H1 (cell line): Measurements from ENCODE around the gene PKD2L2. TPM values are rescaled to one million over a fixed set of nuclear protein-coding genes. Genes with fewer than 3 reads are reported as not detected.

Source experiments
- BACH1 ChIP-seq: IDR thresholded peaks from 2 replicates; pipeline ENCODE4 v1.6.1; 2012; ENCODE audit warnings: low read length, improper control_type of control experiment
- E2F6 ChIP-seq: IDR thresholded peaks from 2 replicates; pipeline ENCODE4 v1.6.1; 2012; ENCODE audit warnings: inconsistent platforms
- RNF2 ChIP-seq: fragments of 200-900, 300-1000 bp; sonication (generic); IDR thresholded peaks from 2 replicates; pipeline ENCODE4 v1.7.1; 2016; ENCODE audit warnings: borderline replicate concordance, low read depth, mild to moderate bottlenecking, antibody characterized with exemption, low read length; ENCODE audit not compliant: poor library complexity, severe bottlenecking; ENCODE audit errors: missing control alignments
- polyA plus RNA-seq, 7 experiments: library from polyadenylated mRNA; depleted of rRNA in 3 of 7; stranded (reverse) in 5 of 7; unstranded in 2 of 7; fragments of >200 nt in 5 of 7; fragments of 200-250 nt in 2 of 7; gene quantifications; 1 replicate in 5 of 7; 2 replicates in 1 of 7; 4 replicates in 1 of 7; pipeline versions ENCODE4 v1.2.1 to v1.2.3, GENCODE V29; 2011 to 2013; ENCODE audit warnings: missing spikeins in 2 of 7, mixed read lengths in 2 of 7
- total RNA-seq: library from RNA; stranded (reverse); fragmentation: NEBNext Ultra II Directional; extraction: Animal tissue kit (Norgen Biotek cat#: 25700); gene quantifications from 2 replicates; pipeline ENCODE4 v1.2.1, GENCODE V29; 2021
- TF ChIP-seq, protein P1 (sequence below), 3 experiments: IDR thresholded peaks; 1 replicate in 2 of 3; 2 replicates in 1 of 3; pipeline versions ENCODE4 v1.5.1 to v1.6.1; 2011; ENCODE audit warnings: low read length in 3 of 3, mild to moderate bottlenecking in 3 of 3, inconsistent platforms in 2 of 3, low read depth in 1 of 3, moderate library complexity in 1 of 3; ENCODE audit not compliant: insufficient read depth in 1 of 3; ENCODE audit errors: control extremely low read depth in 1 of 3
- TF ChIP-seq, protein P2 (sequence below): IDR thresholded peaks from 2 replicates; pipeline ENCODE4 v1.6.1; 2011; ENCODE audit warnings: low read length, improper control_type of control experiment

The PKD2L2 gene
- total and polyA plus RNA-seq, 2 of the 8 experiments (the other 6 are each of a cell fraction or from before 2014, with no cell fraction given): not detected

GRCh38 chr5:137937994-137938750, 48.9 kb downstream of the PKD2L2 start (continued):
- TF ChIP-seq, protein P1, sequence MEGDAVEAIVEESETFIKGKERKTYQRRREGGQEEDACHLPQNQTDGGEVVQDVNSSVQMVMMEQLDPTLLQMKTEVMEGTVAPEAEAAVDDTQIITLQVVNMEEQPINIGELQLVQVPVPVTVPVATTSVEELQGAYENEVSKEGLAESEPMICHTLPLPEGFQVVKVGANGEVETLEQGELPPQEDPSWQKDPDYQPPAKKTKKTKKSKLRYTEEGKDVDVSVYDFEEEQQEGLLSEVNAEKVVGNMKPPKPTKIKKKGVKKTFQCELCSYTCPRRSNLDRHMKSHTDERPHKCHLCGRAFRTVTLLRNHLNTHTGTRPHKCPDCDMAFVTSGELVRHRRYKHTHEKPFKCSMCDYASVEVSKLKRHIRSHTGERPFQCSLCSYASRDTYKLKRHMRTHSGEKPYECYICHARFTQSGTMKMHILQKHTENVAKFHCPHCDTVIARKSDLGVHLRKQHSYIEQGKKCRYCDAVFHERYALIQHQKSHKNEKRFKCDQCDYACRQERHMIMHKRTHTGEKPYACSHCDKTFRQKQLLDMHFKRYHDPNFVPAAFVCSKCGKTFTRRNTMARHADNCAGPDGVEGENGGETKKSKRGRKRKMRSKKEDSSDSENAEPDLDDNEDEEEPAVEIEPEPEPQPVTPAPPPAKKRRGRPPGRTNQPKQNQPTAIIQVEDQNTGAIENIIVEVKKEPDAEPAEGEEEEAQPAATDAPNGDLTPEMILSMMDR (IDR thresholded peaks at IDR 0.05; ENCODE audit: control extremely low read depth in 1 of 3, insufficient read depth in 1 of 3, low read depth in 1 of 3, low read length in 3 of 3): no peak
- TF ChIP-seq, protein P2, sequence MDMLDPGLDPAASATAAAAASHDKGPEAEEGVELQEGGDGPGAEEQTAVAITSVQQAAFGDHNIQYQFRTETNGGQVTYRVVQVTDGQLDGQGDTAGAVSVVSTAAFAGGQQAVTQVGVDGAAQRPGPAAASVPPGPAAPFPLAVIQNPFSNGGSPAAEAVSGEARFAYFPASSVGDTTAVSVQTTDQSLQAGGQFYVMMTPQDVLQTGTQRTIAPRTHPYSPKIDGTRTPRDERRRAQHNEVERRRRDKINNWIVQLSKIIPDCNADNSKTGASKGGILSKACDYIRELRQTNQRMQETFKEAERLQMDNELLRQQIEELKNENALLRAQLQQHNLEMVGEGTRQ: no peak
- TF ChIP-seq E2F6 (no peak), BACH1 (no peak), RNF2 (no peak)
